EL (cell line): ENCODE results near the gene DRD2.

Experiments
- DNase-seq: peaks from one replicate; pipeline ENCODE4 v3.0.0-alpha.2; 2016

The DRD2 gene

DNA sequence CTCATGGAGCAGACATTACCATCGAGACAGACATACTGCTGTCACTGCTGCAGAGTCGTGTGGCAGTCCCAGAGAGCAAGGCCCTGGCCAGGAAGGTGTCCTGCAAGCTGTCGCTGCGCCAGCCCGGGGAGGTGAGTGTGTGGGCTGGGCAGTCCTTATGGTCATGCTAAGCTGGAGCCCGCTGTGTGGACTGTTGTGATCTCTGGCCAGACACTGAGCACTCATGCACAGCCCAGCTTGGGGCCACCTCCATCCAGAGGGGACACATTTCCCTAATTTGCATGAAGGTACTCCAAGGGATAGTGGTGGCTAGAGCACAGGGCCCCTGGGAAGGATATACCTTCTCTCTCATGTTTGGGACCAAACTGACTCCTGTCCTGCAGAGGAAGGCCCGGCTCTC is 78.0 kb downstream of the DRD2 start:
- DNase-seq = no peak

DNA sequence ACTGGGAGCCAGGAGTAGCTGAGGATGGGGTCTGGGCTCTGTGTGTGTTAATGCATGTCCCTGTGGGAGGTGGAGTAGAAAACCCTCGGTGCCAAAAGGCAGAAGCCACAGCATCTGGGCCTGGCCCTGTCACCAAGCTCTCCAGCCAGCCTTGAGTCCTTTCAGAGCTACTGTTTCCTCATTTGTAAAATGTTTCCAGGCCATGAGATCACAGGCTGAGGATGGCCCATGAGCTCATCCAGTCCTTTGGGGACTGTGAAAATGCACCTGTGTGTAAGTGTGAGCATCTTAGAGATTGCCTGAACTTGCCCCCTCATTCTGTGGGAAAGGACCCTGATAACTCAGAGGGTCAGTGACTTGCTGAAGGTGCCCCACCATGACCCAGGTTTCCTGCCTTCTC is 78.5 kb downstream of the DRD2 start:
- no peak for DNase-seq

DNA sequence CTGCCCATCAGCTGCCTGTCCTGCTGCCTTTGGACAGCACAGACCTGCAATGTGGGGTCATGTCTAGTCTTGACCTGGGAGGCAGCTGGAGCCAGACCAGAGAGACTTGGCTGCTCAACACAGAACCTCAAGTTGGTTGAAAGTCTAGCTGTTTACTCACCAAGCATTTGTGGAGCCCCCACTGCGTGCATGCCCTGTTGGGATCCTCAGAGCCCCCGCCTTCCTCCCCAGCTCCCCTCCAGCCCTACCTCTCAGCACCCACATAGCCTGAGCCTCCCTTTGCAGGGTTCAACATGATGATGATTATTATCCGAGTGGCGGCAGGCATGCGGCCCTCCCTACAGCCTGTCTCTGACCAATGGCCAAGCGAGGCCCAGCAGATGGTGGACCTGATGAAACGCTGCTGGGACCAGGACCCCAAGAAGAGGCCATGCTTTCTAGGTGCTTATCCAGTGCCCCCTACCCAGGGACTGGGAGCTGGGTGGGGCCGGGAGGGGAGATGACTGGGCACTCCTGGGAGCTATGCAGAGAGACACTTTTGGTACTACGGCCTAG is 79.3 kb downstream of the DRD2 start:
- no peak for DNase-seq

DNA sequence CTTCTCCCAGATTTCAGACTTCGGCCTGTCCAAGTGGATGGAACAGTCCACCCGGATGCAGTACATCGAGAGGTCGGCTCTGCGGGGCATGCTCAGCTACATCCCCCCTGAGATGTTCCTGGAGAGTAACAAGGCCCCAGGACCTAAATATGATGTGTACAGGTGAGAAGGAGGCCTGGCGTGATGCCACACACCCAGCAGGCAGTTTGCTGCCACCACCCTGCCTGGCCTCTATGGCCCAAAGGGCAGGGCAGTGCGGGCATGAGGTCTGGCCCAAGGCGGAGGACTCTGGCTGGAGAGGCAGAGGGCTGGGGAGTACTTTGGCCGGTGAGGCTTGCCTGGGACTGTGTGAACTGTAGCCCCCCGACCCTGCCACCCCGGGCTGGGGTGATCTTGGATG is 80.3 kb downstream of the DRD2 start:
- DNase-seq = no peak

DNA sequence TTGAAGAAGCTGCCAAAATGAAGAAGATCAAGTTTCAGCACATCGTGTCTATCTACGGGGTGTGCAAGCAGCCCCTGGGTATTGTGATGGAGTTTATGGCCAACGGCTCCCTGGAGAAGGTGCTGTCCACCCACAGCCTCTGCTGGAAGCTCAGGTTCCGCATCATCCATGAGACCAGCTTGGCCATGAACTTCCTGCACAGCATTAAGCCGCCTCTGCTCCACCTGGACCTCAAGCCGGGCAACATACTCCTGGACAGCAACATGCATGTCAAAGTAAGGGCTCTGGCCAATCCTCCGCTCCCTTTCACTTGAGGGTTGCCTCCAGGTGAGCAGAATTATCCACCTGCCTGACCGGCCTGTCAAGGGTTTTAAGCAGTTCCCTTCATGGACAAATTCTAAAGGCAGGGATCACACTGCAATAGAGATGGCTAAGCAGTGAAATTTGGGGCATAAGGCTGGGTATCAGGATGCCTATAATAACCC is 81.7 kb downstream of the DRD2 start:
- no peak for DNase-seq

DNA sequence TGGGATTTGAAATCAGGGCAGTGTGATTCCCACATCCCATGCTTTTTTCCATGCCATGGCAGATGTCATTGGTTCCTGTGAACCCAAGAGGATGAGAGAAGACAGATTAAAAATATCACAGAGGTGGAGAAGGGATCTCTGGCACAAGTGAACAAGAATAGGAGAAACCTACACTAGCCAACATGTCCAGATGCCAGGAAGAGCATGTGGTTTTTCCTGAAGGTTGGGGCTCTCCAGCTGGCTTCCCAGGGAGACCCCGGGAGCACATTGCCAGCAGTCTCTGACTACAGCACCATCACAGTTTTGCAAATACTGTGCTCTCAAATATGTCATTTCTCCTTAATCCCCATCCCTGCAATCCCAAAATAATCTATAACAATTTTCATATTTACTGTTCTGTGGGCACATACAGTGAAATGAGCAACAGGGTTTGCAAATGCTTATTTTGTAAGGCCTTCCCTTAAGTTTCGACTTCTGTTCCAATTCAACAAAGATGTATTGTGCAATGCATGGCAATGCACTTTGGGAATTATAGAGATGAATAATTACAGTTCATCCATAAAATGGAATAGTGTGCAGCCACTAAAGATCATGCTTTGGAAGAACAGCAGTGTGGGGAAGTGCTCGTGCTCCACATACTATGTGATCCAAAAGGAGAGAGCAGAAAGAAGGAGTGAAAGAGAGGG is 82.8 kb downstream of the DRD2 start:
- DNase-seq = no peak

DNA sequence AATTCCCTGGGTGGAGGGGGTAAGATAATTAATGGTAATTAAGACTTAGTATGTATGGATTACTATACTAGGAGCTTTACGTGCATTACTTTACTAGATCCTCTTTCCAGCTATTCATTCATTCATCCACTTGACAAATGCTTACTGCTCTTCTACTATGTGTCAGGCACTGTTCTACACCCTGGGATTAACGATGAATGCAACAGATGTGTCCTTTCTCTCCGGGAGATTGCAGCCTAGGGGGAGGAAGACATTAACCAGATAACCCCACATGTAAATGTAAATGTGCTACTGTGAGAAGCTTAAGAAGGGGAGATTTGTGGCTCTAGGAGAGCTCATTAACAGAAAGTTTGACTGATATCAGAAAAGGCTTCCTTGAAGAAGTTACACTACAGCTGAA is 85.9 kb downstream of the DRD2 start:
- DNase-seq = no peak

DNA sequence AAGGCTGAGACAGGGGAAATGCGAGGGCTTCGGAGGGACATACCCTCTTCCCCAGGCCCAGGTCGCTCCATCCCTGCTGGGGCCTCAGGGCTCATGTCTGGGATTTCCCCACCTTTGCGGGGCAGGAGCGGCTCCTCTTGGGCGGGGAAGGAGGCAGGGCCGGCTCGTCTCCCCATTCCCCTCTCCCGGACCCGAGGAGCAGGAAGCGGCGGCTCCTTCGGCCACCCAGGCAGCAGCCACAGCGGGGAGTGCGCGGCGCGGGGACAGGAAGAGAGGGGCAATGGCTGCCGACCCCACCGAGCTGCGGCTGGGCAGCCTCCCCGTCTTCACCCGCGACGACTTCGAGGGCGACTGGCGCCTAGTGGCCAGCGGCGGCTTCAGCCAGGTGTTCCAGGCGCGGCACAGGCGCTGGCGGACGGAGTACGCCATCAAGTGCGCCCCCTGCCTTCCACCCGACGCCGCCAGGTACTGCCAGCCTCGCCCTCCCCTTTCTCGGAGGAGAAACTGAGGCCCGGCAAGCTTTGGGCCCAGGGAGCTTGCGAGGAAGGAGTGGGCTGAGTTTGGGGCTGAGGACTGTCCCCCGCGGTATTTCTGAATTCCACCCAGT is 87.5 kb downstream of the DRD2 start, which contains the start of gene ANKK1:
Gene ANKK1, plus strand, starts transcription at position 175 of the 607 bp plus-strand sequence. Its CDS starts 106 bp downstream, at position 281.
- no peak for DNase-seq

DNA sequence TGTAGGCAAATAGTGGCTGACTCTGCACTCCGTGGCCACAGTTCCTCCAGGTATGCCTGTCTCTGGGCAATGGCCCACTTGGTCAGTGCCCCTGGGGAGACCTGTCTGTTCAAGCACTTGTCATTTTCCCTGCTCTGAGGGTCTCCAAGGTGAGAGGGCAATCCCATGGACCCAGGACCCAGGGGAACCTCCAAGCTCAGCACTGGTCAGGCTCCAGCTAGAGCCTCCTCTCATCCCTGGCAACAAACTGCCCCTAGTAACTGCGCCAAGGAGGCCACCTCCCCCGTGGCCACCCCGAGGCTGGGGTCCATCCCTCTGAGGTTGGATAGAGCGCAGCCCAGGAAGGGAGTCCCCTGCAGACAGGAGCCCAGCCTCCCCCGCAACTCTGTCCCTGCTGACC is 88.3 kb downstream of the DRD2 start:
- DNase-seq = no peak

DNA sequence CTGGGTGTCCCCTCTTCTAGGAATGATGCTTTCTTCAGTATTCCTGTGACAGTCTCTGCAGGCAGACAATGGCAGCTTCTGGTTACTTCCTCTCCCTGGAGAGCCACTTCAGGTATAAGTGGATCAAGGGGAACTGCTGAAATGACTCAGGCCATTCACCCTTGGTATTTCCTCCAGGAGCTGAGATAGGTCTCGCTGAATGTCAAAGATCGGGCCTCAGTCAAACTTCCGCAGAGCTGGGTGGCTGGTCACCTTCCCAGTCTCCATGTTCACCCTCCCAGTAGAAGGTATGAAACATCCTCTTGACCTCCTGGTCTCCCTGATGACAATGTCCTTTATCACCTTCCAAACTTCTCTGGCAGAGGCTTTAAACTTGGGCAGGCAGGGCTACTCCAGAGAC is 89.4 kb downstream of the DRD2 start:
- DNase-seq = no peak

DNA sequence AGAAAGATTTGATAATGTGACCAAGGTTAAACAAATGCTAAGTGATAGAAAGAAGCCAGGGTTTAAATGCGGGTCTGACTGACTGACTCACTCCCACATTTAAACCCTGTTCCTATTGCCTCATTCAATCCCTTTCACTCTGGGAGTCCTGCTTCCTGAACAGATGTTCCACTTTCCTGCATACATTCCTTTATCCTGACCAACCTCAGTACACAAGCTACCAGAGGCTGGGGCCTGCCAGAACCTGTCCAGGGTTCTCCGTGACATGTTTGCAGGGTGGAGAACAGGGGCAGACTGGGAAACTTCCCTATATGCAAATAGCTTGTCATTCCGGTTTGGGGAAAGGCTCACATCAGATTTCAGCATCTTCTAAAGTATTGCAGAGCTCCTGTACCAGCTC is 90.6 kb downstream of the DRD2 start:
- peak; percentile 86 for DNase-seq

DNA sequence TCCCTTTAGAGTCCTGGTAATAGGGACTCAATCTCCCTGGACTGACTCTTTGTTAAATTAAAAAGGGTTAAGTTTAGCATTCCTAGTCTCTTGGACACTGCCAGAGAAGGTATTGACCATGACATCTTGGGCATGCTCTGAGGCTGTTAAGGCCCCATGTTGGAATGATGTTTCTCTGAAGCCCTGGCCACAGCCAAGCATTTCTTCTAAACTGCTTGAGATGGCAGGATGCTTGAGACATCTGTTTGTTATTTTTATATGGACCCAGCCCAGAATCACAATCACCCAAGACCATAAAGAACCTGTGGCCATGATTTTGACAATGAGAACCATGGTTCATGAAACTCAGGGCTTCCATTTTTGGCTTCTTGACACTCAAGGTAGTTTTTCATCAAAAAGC is 93.1 kb downstream of the DRD2 start:
- DNase-seq = no peak

DNA sequence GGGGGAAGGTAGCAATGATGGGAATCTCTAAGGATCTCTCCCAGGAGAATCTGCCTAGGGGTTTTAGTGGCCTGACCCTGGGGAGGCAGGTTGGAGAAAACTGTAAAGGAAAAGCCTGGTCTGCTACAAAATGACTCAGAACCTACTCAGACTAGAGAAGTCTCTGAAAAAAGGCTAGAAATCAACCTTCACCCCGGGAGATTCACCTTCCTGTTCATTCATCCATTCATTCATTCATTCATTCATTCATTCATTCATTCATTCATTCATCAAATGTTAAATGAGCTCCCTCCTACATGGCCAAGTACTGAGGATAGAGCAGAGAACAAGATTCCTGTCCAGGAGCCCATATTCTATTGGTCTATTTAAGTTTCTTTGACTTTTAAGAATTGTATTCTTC is 96.5 kb downstream of the DRD2 start:
- no peak for DNase-seq

DNA sequence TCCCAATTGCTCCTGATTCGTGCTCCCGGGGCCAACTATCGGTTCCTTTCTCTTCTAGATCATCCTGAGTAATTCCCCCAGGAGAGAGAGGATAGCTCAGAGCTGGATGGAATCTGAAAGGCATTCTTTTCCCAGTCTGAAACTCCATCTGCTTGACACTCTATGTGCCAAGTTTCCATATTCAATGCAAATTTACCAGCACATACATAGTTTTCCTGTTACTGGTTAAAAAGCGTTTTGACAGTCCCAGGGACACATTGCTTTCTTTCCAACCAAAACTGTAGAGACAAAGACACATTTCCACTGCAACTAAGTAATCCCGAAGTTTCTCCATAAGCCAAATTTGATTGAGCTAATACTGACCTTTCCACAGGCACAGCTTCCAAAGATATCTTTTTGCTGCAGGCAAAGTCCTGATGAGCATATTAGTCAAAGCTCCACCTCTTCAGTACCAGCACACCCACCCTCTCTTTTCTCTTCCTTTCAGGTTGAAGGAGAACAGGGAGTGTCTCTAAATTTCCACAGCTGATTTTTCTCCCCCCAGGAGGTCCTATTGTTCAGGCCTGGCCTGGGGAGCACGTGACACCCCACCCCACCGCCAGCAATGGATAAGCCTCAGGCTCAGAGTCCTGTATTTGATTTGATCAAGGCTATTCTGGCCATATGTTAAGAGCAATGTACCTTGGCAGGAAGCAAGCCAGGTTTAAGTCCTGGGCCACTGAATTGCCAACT is 97.4 kb downstream of the DRD2 start:
- DNase-seq = no peak

DNA sequence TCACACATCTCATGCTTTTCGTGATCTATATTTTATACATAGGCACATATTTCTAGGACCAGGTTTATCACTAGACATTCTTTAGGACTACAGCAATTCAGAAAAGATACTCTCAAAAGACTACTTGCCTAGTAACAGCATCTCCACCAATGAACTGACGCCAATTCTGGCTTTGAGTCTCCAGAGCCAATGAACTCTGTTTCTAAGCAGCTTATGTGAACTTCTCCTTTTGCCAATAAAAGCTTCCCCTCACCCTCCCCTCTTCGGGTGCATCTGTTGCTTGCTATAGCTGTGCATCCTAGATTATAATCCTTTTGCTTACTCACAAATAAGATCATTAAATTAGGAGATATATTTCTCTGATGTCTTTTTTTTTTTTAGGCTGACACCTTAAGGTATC is 99.0 kb downstream of the DRD2 start:
- no peak for DNase-seq

DNA sequence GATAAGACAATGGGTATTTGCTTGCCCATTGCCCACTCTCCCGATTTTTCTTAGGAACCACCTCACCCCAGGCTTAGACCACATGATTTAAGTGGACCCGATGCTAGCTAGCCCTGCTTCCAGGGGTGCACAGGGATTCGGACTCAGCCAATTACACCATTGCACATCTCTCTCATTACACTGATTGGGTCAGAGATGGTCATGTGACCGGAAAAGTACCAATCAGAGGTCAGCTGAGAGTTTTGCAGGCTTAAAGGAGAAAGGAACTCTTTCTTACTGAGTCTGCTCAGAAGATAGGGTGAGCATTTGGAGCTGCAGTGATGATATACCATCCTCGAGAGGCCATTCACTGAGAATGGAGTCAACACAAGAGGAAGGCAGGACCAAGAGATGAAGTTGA is 99.8 kb downstream of the DRD2 start:
- DNase-seq = no peak

DNA sequence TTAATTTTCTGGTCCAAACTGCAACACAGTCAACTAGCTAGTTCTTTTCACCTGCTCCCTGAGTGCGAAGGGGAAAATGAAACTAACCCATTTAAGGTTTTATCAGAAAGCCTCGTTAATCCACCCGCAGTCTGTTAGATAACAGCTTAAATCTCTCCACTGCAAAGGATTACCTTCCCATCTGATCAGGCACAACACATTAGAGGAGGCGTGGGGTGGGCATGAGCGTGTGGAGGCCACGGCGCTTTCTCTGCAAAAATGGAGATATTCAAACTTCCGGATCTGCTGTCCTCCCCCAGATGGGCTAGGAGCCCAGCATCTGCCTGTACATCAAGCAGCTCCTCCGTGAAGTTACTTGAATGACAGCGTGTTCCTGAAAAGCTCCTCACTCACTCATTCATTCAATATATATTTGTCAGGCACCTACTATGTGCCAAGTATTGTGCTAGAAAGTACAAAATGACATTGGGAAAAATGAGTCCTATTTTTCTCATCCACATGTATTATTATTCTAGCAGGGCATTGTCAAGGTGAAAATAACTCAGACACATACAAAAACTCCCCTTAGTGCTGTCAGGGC is 101.1 kb downstream of the DRD2 start:
- no peak for DNase-seq

DNA sequence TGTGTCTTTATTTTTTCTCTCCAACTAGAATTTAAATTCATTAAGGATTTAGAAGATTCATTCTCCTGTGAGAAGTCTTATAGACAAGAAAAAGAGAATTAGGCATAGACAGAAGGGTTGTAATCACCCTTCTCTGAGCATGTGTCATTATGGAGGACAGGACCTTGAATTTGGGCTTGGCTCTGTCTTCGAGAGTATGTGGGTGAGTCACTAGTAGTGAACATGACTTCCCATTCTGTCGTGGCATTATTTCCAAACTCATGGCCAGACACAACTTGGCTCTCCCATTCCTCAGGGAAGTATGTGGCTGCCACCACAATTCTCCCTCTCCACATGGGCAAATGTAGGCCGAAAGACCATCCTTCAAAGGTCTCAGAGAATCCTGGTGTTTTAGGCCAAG is 101.9 kb downstream of the DRD2 start:
- peak; percentile 50 for DNase-seq

DNA sequence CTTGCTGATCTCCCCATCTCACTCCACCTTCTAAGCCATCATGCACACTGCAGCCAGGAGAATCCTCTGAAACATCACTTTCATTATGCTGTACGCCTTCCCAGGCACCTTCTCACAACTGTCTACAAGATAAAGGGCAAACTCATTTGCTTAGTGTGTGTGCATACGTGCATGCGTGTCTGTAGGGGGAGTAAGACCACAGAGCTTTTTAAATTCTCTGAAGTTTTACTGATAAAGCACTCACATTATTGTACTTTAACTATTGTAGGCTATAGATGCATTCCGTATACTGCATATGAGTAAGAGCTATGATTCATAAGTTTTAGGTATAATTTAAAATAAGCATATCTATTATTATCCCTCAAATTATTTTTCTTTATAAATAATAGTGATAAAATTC is 102.9 kb downstream of the DRD2 start:
- no peak for DNase-seq

DNA sequence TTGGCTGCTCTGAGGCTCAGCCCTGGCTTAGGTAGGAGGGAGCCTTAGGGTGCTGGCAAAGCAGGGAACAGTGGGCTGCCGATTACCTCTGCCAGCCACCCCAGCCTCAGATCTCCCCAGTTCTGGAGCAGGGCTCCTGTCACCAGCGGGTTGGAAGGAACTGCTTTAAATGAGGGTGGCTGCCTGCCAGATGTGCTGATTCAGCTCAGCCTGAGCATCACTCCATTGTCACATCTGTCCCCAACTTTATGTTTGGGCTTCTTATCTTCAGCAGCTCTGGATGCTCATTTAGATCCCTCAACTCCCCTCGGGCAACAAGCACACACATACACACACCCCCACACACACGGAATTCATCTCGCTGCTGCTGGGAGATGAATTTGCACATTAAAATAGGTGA is 104.6 kb downstream of the DRD2 start:
- DNase-seq = no peak

DNA sequence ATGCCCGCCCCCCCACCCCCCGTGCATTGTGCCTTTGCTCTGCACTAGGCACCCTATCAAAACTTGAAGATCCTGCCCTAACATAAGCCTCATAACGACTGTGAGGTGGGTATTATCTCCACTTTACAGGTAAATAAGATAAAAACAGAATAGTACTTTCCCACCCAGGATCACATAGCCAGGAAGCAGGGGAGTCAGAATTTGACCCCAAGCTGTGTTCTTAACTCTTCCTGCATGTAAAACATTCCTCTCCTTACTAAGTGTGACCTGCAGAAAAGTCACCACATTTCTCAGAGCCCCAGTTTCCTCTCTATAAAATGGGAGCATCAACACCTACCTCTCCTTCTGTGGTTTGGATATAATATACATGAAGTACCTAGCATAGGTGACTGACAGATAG is 105.8 kb downstream of the DRD2 start:
- no peak for DNase-seq

DNA sequence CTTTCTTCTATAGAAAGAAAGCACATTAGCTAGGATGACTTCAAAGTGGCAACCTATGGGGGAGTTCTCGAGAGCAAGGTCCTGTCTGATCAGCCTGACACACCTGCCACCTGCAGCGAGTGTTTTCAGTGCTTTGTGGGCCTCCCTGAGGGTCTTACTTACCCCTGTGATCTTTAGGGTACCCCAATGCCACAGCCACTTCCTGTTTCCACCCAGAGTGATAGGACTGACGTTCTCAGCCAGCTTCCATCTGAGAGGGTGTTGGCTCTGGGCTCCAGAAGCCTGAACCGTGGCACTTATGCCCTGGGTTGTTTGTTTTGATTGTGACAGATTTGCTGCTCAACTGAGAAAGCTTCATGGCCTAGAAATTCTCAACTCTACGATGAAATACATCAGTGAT is 109.3 kb downstream of the DRD2 start:
- no peak for DNase-seq

DNA sequence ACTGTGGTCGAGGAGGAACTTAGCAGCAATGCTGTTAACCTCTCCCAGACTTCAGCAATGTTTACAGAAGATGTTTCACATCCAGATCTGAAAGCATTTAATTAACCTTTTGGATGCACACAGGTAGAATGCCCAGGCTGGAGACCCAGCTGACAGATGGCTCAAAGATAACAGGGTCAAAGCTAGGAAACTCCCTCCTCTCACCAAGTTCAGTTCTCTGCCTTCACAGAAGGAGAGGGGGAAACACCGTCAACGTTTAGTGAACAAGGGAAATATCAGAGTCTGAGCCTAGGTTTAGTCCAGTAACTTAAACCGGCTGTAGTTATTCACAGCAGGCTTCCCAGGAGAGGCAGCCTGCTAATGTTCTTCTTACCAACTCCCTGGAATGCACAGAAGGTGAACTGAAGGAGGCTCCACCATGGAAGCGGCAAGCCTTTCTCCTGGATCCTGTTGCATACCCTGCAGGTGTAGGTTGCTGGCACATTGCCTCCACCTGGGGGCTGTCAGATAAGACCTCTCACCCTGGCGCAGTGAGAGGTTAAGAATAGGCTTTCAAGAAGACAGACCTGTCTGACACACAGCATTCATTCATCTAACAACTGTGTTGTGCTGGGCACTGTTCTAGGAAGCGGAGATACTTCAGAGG is 111.1 kb downstream of the DRD2 start:
- DNase-seq = no peak
